Fibroblast of skin of left biceps (primary cell): ENCODE measurements around the gene ZNF664.

Experiments used
- DNase-seq, 2 experiments: peaks; one replicate each; pipeline ENCODE4 v3.0.0-alpha.2; 2013; ENCODE audit warnings: low read depth in 2 of 2

Gene ZNF664

DNA sequence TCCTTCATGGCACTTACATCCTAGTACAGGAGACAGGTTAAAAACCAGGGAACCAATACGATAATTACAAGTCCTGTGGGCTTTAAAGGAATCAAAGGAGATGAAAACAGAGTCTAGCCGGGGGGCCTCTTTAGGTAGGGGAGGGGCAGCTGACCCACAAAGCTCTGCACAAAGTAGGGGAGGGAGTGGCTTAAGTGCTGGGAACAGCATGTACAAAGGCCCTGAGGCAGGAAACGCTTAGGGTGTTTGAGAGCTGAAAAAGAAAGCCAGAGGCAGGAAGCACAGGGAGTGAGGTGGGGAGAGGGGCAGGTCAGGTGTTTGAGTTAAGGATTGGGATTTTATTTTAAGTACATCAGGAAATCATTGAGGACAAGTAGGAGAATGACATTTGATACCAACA is 37.7 kb downstream of the ZNF664 start:
- DNase-seq: no peak

DNA sequence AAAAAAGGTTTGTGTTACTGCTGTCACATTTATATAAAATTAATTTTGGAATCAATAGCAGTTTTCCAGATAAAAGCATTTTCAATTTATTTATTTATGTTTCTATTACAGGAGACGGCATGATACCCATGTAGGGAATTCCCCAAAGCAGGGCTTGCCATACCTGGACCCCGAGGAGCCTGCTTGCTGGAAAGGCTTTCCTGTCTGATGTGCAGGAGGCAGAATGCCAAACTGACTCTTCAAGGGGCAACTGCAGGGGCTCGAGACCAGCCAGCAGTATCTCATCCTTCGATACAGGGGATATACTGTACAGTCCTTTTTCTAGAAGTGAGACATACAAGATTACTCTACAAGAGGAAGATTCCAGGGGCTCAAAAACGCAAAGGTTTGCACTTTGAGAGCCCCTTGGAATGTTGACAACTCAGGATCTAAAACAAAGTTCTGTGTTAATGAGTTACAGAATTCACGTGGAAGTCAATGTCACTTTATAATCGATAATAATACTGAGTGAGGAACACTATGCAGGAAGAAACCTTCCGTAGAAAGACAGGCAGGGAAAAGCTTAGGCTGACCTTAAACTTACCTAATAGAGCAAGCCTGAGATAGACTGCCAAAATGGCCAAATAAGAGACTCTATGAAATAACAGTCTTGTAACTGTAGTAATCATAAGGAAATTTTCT is 38.6 kb downstream of the ZNF664 start:
- no peak for DNase-seq

DNA sequence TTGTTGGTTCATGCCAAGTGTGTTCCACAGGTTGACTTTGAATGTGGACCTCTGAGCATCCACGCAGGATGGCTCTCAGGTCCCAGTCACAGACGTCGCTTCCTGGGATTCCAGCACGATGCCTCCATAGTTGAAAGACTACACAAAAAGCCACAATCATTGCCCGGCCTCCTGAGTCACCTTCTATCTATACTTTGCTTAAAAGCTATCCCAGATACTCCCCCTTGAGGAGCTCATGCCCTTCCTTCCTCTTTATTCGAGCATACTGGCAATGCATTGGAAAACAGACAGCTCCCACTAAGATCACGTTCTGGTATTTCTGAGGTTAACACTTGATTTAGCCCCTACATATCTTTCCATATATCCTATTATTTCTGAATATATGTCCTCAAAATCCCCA is 40.1 kb downstream of the ZNF664 start:
- DNase-seq: no peak

DNA sequence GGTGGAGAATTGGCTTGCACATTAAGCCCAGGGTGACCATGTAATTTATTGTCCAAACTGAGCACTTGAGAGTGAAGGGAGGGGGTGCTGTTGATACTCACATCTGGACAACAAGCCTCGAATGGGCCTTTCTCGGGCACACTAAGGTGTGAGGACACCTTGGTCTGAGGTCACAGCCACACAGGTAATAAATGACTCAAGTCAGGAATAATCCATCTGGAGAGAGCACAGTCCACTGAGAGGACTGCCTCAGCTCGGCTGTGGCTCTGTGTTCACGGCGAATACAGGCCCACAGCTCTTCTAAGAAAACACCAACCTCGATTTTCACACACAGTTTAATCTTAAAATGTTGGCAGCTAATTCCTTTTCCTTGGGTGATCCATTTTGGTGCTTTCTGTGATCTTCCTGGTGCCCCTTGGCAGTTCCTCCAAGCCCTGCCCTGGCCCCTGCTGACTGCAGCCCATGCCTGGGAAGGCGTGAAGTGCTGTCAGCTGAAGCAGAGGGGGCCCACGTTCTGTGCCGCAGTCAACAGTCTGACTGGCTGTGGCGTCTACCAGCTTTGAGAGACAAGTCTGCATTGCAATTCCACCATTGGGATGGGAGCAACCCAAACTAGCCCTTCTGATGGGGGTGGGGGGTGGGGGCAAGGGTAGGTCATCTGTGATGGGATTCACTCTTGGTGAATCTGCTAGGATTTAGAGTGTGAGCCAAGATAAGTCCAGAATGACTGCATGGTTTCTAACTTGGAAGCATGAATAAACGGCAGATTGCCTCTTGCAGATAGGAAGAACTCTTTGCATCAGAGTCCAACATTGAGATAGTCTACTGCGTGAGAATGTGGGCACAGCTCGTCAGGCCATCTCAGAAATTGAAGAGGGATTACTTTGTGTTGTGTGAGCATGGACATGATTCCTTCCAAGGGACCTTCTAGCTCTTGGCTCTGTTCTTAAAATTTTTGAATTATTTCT is 42.8 kb downstream of the ZNF664 start:
- no peak for DNase-seq

DNA sequence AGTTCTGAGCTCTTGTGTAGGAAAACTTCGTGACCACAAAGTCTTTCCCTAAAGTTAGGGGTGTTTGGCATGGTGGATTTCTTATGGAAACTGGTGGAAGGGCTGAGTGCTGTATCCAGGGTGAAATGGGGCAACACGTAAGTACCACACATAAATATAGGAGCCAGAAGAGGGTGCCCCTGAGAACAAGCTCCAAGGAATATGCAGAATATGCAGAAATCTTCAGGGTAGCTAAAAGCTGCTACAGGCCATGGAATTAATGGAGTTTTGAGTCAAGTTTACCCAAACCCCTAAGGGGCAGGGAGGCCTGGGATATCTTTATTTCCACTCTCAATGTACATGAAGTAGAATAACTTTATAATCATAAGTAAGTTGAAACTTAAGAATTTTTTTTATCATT is 44.0 kb downstream of the ZNF664 start:
- no peak for DNase-seq

DNA sequence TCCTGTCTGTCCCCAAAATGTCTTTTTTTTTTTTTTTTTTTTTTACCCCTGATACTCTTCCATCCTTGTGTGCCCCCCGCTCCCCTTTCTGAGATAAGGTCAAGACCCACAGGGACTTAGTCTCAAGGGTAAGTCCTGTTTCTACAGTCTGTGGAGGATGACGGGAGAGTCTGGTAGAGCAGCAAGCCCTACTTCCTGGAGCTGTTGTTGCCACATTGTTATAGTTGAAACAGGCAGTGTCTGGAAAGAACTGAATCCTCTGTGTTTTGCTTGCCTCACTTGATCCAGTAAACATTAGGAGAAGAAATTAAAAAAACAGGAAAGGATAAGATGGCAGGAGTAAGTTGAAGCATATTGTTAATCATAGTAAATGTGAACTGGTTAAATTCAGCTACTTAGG is 45.5 kb downstream of the ZNF664 start:
- DNase-seq: no peak

DNA sequence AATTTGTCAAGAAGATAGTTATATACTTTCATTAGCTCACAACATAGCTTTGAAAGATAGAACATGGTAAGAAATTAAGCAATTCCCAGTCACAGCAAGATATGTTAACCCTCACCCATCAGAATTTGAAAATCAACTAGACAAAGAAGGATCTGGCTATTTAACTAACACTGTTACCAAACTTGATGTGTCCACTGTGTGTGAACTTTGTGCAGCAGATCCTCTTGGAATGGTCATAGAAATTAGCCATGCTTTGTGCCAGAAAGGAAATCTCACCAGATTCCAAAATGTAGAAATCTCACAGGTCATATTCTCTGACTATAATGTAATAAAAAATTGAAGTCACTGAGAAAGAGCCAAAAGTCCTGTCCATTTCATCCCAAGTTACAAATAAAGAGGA is 46.1 kb downstream of the ZNF664 start:
- no peak for DNase-seq

DNA sequence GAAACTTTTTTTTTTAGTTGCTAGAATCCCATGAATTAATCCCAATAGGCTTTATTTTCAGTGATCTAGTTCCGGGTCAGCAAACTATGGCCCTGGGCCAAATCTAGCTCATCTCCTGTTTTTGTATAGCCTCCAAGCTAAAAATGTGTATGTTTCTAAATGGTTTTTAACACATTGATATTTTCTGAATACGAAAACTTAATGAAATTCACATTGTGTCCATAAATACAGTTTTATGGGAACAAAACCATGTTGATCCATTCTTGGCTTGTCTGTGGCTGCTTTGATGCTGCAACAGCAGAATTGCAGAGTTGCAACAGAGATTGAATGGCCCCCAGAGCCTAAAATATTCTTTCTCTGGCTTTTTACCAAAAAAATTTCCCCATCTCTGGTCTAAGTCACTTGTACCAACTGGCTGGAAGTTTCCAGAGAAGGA is 47.5 kb downstream of the ZNF664 start:
- peak; percentile 52 to 53 for DNase-seq

DNA sequence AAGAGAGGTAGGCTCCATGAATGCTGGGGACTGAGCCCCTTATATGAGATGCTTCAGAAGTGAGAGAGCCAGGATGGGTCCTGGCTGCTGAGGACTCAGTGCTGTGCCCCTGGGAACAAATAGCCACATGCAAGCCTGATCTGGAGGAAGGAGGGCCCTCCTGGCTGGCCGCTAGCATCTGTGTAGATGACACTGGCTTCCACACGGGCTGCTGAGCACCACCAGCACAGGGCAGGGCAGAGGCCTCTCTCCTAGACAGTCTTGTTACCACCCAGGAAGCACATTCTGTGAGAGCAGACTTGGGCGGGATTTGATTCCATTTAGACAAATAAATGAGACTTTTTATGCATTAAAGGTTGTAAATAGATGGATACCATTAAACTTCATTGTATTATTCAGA is 48.0 kb downstream of the ZNF664 start:
- no peak for DNase-seq

DNA sequence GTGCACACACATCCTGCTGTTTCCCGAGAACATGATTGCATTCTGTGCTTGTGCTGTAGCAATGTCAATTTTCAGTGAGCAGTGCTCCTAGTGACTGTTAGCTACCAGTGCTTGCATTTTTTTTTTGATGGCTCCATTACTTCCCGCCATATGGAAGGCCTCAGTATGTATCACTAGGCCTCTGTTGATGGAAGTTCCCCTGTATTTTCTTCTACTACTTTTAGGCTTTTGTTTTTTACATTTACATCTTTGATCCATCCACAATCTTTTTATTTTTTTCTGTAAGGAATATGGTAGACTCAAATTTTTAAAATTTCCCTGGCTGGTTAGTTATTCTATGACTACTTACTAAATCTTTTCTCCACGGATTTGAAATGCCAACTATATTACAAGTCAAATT is 49.1 kb downstream of the ZNF664 start:
- no peak for DNase-seq

DNA sequence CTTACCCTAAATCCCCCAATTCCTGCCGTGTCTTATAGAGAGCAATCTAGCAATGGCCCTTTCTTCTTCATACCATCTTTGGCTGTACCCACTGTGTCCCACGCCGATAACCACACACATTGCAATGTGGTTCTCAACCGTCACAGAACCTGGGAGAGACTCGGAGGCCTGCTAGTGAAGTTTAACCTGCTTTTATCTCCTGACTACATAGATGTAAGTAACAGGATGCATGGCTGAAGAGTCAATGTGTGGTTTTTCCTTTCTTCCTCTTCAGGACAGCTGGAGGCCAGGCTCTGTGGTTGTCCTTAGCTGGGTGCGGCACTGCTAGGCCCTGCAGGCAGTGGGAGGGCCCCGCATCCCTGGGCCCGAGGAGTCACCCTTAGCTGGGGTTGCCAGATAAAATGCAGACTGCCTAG is 51.3 kb downstream of the ZNF664 start:
- DNase-seq: no peak

DNA sequence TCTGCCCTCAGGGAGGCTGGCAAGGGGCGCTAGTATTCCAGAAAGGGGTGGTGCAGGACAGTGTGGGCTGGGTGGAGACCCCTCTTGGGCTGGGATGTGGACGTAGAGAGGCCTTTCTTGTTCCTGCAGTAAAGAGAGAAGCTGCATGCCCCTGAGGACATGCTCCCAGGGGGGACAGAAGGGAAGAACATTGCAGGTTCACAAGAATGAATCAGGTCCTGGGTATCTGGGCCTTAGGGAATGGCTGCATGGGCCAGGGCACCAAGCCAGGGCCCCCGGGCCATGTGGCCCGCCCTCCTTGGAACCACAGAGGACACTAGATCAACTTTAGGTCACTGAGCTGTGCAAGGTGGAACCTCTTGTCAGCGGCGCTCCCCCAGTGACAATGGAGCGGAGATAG is 51.8 kb downstream of the ZNF664 start:
- no peak for DNase-seq

DNA sequence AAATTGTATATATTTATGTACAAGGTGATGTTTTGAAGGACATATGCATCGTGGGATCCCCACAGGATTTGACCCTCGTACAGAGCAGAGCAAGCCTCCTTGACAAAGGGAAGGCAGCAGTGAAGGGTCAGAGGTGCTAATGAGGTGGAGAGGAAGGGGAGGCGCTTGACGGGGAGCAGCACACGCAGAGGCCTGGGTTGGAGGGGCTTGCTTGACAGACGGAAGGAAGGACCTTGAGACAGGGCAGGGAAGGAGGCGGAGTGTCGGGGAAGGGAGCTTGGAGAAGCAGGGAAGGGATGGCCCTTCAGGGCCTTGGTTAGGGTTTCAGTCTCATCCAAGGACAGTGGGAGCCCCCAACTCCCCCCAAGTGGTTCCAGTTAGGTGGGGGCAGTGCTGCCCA is 52.6 kb downstream of the ZNF664 start:
- no peak for DNase-seq

DNA sequence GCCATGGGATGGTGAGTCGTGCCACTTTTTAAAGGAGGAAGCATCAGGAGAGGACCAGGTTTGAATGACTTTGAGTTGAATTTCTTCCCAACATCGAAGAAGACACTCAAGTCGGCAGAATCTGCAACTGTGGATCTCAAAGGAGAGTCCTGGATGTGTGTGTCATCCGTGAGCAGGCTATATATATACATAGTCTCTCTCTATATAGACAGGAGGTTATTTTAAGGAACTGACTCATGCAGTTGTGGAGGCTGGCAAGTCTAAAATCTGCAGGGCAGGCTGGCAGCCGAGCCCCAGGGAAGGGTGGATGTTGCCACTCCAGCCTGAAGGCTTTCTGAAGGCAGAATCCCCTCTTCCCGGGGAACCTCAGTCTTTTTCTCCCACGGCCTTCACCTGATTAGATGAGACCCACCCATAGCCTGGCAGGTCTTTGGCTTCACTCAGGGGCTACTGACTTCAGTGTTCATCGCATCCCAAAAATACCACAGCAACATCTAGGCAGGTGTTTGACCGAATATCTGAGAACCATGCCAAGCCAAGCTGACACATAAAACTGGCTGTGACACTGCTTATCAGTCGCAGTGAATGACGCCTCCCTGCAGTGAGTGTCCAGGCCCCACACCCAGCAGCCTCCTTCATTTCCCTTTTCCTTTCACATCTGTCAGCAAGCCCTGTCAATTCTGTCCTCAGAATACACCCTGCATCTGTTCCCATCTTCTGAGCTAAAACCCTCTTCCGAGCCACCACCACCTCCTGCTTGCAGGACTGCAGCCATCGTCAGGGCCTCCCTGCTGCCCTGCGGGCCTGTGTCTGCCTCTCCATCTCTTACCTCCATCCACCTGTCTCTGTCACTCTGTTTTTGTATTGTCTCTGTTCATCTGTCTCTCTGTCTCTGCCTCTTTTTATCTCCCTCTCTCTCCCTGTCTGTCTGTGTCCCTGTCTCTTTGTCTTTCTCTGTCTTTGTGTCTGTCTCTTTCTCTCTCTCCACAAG is 54.0 kb downstream of the ZNF664 start:
- no peak for DNase-seq

DNA sequence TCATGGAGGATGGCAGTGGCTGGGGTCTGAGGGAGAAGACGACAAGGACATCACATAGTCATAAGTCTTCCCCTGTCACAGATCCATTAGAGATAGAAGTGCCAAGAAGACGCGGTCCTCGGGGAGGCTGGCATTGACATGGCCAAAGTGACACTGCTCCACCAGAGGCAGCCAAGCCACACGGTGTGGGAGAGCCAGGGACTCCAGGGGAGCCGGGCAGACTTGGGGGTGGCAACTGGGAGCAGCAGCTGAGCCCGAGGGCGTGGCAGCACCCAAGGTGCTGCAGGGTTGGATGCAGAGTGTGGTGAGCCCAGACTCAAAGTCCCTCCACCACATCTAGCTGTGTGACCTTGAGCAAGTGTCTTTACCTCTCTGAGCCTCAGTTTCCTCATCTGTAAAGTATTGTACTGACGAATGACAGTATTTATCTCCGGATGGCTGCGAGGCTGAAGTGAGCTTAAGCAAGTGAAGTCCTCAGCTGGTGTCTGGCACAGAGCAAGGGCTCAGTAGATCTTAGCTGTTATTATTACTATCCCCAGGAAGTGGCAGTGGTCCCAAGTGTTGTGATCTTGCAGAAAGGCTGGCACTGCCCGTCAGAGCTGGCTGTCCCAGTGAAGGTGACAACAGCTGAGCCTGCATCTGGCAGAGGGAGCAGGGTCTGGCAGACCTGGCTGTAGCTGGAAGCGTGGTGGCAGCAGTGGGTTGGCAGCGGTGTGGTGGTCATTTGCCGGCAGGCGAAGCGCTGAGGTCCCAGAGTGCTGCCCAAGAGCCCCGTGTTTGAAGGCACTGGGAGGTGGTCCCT is 54.9 kb downstream of the ZNF664 start:
- no peak for DNase-seq

DNA sequence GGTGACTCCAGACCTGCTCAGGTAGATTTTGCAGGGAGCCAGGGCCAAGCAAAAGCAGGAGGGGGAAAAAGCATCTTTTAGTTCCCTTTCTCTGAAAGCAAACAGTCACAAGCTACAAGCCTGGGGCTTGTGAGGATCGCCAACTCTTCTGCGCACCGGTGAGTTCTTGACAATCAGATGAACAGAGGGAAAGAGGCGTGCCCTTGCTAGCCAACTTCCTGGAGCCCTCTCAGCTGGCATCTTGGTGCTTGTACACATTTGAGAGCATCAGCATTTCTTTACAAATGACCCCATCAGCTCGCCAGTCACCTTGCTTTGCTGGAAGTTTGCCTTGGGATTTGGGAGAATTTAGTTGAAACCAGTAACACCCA is 55.5 kb downstream of the ZNF664 start:
- no peak for DNase-seq

DNA sequence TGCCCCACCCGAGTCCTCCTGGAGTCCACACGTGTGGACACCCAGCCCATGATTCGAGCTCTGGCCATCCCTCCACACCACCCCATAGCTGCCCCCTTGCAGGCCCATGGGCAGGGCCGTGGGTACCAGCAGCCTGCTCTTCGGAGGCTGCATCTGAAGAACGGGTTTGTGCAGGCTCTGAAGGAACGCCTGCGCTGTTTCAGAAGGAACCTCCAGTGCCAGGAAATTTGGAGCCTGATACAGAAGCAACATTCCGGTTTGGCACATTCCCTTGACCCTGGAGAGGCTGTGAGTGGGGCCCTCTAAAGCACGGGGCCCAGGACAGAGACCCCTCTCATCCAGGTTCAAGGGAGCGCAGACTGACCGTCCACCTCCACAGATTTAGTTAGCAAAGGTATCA is 57.0 kb downstream of the ZNF664 start:
- no peak for DNase-seq

DNA sequence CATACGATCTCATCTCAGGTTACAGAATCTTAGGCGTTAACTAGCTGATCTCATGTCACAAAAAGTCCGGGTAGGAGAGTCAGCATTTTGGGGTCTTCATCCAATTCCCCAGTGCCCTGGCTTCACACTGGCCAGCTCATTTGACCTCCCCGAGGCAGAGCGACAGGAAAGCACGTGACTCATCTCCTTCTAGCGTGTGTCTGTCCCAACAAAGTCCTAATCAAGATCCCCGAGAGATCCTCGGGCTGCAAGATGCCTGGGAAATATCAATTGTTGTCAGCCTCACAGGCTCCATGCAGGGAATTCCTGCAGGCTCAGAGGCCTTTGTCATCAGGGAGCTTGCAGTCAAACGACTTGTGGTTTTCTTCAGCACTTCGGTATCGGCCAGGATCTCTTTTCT is 57.5 kb downstream of the ZNF664 start:
- peak; percentile 57 to 62 for DNase-seq

DNA sequence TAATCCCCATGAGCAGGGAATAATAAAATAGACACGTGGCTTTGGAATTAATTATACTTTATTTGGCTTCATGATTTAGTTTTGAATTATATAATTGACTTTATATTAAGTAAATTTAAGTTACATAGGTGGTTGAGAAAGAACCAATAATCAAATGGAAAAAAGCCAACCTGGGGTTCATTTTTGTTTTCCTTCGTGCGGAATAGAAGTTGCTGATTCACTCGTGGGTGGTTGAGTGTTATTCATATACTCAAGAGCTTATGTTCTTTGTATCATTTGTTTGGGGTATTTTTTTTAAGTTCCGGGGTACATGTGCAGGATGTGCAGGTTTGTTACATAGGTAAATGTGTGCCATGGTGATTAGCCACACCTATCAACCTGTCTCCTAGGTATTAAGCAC is 58.0 kb downstream of the ZNF664 start:
- DNase-seq: no peak

DNA sequence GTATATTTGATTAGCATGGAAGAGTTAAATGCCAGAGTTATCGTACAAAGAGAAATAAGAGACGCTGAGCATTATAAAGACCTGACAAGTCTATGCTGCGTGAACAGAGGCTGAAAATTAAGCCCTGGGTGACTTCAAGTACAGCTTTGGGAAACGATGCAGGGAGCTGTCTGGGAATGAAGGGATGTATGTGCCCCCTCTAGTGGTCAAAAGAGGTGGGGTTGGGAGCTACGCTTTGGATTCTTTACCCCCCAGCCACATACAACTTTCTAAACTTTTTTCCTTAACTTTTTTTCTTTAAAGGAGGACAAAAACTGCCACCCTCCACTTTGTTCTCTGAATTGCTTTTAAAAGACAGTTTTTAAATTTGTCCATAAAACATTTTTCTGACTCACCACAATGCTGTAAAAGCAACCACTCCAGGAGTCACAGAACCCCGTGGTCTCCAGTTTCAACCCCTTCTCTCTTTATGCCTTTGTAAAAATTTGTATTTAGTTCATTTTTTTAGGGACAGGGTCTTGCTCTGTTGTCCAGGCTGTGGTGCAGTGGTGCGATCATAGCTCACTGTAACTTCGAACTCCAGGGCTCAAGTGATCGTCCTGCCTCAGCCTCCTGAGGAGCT is 59.4 kb downstream of the ZNF664 start:
- DNase-seq: peak in 1 of 2 experiments; percentile 32

DNA sequence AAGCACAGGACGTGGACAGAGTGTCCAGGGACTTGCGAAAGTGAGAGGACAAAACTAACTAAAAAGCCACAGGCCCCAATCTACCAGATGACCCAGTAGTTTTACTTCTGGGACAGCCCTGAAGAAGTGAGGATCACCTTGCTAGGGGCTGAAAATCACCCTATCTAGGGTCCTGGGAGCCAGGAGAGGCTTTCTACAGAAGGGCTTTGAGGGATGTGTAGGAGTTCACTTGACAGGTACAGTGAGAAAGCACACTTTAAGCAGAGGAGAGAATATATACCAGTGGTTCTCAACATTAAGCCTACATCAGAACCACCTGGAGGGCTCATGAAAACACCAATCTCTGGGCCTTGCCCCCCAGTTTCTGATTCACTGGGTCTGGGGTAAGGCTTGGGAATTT is 60.8 kb downstream of the ZNF664 start:
- no peak for DNase-seq
